Activated CD8-positive, alpha-beta memory T cell treated with anti-CD3 and anti-CD28 coated beads, Interleukin-2, amount 50 U/mL, for 1 hour (primary cell): ENCODE data around the gene INO80C.

ENCODE experiments used
- DNase-seq: peaks from one replicate; pipeline ENCODE4 v3.0.0-alpha.2; 2020; ENCODE audit errors: extremely low read depth

Gene INO80C

DNA sequence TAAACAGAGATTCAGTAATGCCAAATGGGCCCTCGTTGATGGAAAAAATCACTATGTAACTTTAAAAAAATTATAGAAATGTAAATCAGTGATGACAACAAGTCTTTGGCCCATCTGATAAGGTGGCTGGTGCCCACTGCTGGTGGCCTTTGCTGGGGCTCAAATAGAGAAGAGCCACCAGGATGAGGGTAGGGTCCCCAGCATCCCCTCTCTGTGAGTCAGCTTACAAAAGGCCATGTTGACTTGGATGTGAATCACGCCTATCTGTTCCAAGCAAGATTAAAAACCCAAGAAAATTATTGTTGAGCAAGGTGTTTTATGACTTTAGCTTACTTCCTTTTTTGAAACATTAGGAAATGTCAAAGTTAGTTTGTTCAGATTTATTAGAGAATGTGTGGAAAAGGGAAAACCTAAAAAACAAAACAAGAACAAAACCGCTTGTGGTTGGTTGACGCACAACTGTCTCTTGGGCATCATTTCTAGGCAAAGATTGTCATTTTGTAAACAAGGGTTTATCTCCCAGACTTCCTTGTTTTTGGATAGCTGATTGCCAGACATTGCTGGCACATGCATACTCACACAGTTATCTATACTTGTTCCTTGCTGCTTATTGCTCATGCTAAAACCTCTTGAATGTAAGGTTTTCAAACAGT, 66.9 kb downstream of the INO80C start:
- no peak for DNase-seq

- no peak for DNase-seq
Measured at GRCh38 chr18:35426786-35427185, 71.0 kb downstream of the INO80C start.

- DNase-seq, result no peak
Measured at GRCh38 chr18:35424356-35424755, 73.4 kb downstream of the INO80C start.

- no peak for DNase-seq
Measured at GRCh38 chr18:35422237-35422636, 75.5 kb downstream of the INO80C start.

GRCh38 chr18:35418610-35419009, 79.2 kb downstream of the INO80C start:
- no peak for DNase-seq
